OCI-LY7 (cell line): ENCODE results near the gene CCDC70. TPM values are rescaled to one million over a fixed set of nuclear protein-coding genes. Genes with fewer than 3 reads are reported as not detected.

Experiments used
- BruUV-seq: library from RNA; stranded (reverse); fragments of 400-500 nt; replicated peaks from 2 replicates; lab custom pipeline; 2021; lab: Mats Ljungman, UMichigan
- CTCF ChIA-PET: fragments of 300-600 bp; sonication (Branson Sonifier 250); formaldehyde crosslinking; loops from one replicate; lab custom pipeline; 2022; ENCODE audit warnings: antibody characterized with exemption; ENCODE audit not compliant: unreplicated experiment; lab: Charles Lee
- POLR2A ChIA-PET: fragments of 300-600 bp; sonication (Branson Sonifier 250); formaldehyde crosslinking; loops from one replicate; lab custom pipeline; 2022; ENCODE audit warnings: antibody characterized with exemption; lab: Charles Lee
- DNase-seq: peaks from one replicate; pipeline ENCODE4 v3.0.0-alpha.2; 2015; ENCODE audit warnings: low spot score
- H2AFZ ChIP-seq: fragments of 200-600 bp; sonication (generic), shearing (Covaris generic); 2 replicates; pipeline ENCODE4 v1.6.1; 2014; ENCODE audit warnings: mild to moderate bottlenecking, antibody characterized with exemption, low read length, moderate library complexity
- H3K27ac ChIP-seq: fragments of 200-600 bp; sonication (generic); 2 replicates; pipeline ENCODE4 v1.5.1; 2014; ENCODE audit warnings: mixed run types, low read depth, mild to moderate bottlenecking, moderate library complexity, low read length, inconsistent platforms; ENCODE audit not compliant: poor library complexity, severe bottlenecking
- H3K36me3 ChIP-seq: fragments of 200-600 bp; sonication (generic); 2 replicates; pipeline ENCODE4 v1.6.1; 2014; ENCODE audit warnings: mild to moderate bottlenecking, antibody characterized with exemption, low read length, moderate library complexity, mixed read lengths; ENCODE audit not compliant: insufficient read depth
- H3K4me1 ChIP-seq: fragments of 200-600 bp; sonication (generic); 2 replicates; pipeline ENCODE4 v1.5.1; 2014; ENCODE audit warnings: mild to moderate bottlenecking, low read length; ENCODE audit not compliant: insufficient read depth, poor library complexity, severe bottlenecking
- H3K4me2 ChIP-seq: fragments of 200-600 bp; sonication (generic); 2 replicates; pipeline ENCODE4 v1.6.1; 2014; ENCODE audit warnings: mild to moderate bottlenecking, low read length
- H3K4me3 ChIP-seq: fragments of 200-600 bp; sonication (generic); 2 replicates; pipeline ENCODE4 v1.5.1; 2014; ENCODE audit warnings: mild to moderate bottlenecking, low read depth, low read length; ENCODE audit not compliant: poor library complexity, severe bottlenecking
- H3K79me2 ChIP-seq: fragments of 200-600 bp; sonication (generic); 2 replicates; pipeline ENCODE4 v1.6.1; 2016; ENCODE audit warnings: low read depth, mild to moderate bottlenecking, low read length, moderate library complexity, mixed read lengths; ENCODE audit not compliant: insufficient read depth
- H3K9me2 ChIP-seq: fragments of 200-600 bp; sonication (generic); 2 replicates; pipeline ENCODE4 v1.6.1; 2016; ENCODE audit warnings: mild to moderate bottlenecking, low read length, mixed read lengths; ENCODE audit not compliant: insufficient read depth
- H3K9me3 ChIP-seq: fragments of 200-600 bp; sonication (generic); 2 replicates; pipeline ENCODE4 v1.6.1; 2014; ENCODE audit warnings: mild to moderate bottlenecking, mixed run types, low read length, mixed read lengths
- H4K20me1 ChIP-seq: fragments of 200-600 bp; sonication (generic); 2 replicates; pipeline ENCODE4 v1.6.1; 2014; ENCODE audit warnings: mild to moderate bottlenecking, antibody characterized with exemption, low read length, moderate library complexity, mixed read lengths; ENCODE audit not compliant: insufficient read depth
- CTCF ChIP-seq: fragments of 200-600 bp; sonication (generic); conservative IDR thresholded peaks from 2 replicates; pipeline ENCODE4 v1.5.1; 2014; ENCODE audit warnings: mild to moderate bottlenecking, antibody characterized with exemption, low read length, moderate library complexity, mixed read lengths
- EZH2phosphoT487 ChIP-seq: fragments of 200-600 bp; sonication (generic); IDR thresholded peaks from 2 replicates; pipeline ENCODE4 v1.6.1; 2018; ENCODE audit warnings: low read depth, borderline replicate concordance, mild to moderate bottlenecking, mixed run types, antibody characterized with exemption, low read length, moderate library complexity, mixed read lengths
- intact Hi-C: fragments of 100-400 bp; cut with micrococcal nuclease; formaldehyde crosslinking; loops from one replicate; pipeline ENCODE4 v1.10.0; 2022; ENCODE audit not compliant: unreplicated experiment
- total RNA-seq, 2 experiments: library from RNA; depleted of rRNA in 1 of 2; stranded (reverse); fragments of >200 nt in 1 of 2; shearing (Covaris generic) in 1 of 2; gene quantifications; 2 replicates each; pipeline ENCODE4 v1.2.3, GENCODE V29; 2014 to 2022

Gene CCDC70
- total RNA-seq, 2 experiments from 2014 or later, result not detected

DNA sequence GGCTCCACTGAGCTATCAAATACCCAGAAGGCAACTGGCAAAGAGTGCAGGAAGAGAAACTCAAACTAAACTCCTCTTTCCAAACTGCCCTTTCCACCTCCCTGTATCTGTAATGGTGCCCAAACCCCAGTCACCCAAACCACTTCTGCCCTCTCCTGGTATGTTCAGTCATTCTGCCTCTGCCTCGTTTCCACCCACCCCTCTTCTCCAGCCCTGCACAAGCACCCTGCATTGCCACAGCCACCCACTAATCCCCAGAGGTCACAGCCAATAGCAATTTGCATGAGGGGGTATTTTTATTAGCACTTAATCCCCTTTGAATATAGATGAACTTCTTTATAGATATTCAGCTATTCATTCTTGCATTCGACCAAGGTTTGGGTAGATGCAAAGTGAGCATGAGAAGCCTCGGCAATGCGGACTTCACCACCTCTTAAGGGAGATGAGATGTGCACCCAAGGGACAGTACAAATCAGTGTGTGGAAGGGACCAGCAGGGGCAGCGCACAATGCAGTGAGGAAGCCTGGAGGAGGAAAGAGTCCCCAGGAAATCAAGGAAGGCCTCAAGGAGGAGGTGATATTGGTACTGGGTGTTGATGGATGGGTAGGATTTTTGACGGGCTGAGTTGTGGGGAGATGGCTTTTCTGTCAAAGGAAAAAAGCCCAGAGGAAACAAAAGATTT, 29.2 kb upstream of the CCDC70 start:
- H3K27ac ChIP-seq, result peak overlapping the region; percentile 95
- no peaks in the 10 kb centered on the region for H3K79me2 ChIP-seq
- CTCF ChIA-PET, result interaction anchor here (0.8 to 5.7 kb wide), 9 partner anchors 10 to 380 kb away, joined by 3 to 79 read pairs (median 5); partner anchors contain the start of gene INTS6
- intact Hi-C loops, result loop anchor here (1.0 kb wide), 3 partner anchors 17 to 247 kb away; no protein-coding TSS in a partner anchor
- H3K4me1 ChIP-seq, result peaks cover 76% of the 10 kb centered on the region
- no peaks in the 10 kb centered on the region for H3K9me2 ChIP-seq
- peak overlapping the region; percentile 41 for H3K4me3 ChIP-seq
- H3K9me3 ChIP-seq, result no peaks in the 10 kb centered on the region
- peak; percentile 83 for DNase-seq
- TF ChIP-seq CTCF (peak; percentile 88), EZH2phosphoT487 (no peak)
- peak overlapping the region; percentile 73 for H2AFZ ChIP-seq
- no peaks in the 10 kb centered on the region for H4K20me1 ChIP-seq
- H3K36me3 ChIP-seq, result no peaks in the 10 kb centered on the region
- no TSS peak for BruUV-seq
- POLR2A ChIA-PET, result interaction anchor here (0.7 to 5.3 kb wide), 10 partner anchors 10 to 379 kb away, joined by 3 to 80 read pairs (median 6); partner anchors contain the start of gene INTS6
- H3K4me2 ChIP-seq, result peak overlapping the region; percentile 77

GRCh38 chr13:51833980-51834379, 27.8 kb upstream of the CCDC70 start:
- no peaks in the 10 kb centered on the region for H4K20me1 ChIP-seq
- intact Hi-C loops, result no loop called here
- ChIA-PET CTCF (interaction anchor here (1.0 to 5.7 kb wide), 2 partner anchors 20 to 36 kb away, joined by 4 to 79 read pairs; no protein-coding TSS in a partner anchor), POLR2A (interaction anchor here (0.8 to 5.3 kb wide), 6 partner anchors 13 to 390 kb away, joined by 3 to 80 read pairs (median 4); partner anchors contain the start of gene INTS6)
- H3K36me3 ChIP-seq, result no peaks in the 10 kb centered on the region
- BruUV-seq, result no TSS peak
- no peaks in the 10 kb centered on the region for H3K79me2 ChIP-seq
- H3K27ac ChIP-seq, result no peak overlapping the region
- H3K9me3 ChIP-seq, result no peaks in the 10 kb centered on the region
- DNase-seq, result no peak
- H3K9me2 ChIP-seq, result no peaks in the 10 kb centered on the region
- H3K4me2 ChIP-seq, result peak overlapping the region; percentile 77
- TF ChIP-seq CTCF (no peak), EZH2phosphoT487 (no peak)
- peaks cover 62% of the 10 kb centered on the region for H3K4me1 ChIP-seq
- peak overlapping the region; percentile 41 for H3K4me3 ChIP-seq
- no peak overlapping the region; the same call in 1 of the 2 replicates for H2AFZ ChIP-seq
